HG03442 (cell line): Measurements from ENCODE around the gene ANAPC15.
A peak's percentile ranks its signal among the peaks of the same experiment; 100 is the strongest.
"Not testable (repeated sequence)": the region's sequence is repeated elsewhere in the genome, so short reads cannot be mapped to it uniquely, and the experiment has no call there.

Experiments used
- ATAC-seq: cut with Tn5 transposase; IDR thresholded peaks from one replicate; pipeline ENCODE4 v1.9.1; 2021; ENCODE audit warnings: mild to moderate bottlenecking, moderate library complexity; ENCODE audit not compliant: unreplicated experiment

ANAPC15 gene

DNA sequence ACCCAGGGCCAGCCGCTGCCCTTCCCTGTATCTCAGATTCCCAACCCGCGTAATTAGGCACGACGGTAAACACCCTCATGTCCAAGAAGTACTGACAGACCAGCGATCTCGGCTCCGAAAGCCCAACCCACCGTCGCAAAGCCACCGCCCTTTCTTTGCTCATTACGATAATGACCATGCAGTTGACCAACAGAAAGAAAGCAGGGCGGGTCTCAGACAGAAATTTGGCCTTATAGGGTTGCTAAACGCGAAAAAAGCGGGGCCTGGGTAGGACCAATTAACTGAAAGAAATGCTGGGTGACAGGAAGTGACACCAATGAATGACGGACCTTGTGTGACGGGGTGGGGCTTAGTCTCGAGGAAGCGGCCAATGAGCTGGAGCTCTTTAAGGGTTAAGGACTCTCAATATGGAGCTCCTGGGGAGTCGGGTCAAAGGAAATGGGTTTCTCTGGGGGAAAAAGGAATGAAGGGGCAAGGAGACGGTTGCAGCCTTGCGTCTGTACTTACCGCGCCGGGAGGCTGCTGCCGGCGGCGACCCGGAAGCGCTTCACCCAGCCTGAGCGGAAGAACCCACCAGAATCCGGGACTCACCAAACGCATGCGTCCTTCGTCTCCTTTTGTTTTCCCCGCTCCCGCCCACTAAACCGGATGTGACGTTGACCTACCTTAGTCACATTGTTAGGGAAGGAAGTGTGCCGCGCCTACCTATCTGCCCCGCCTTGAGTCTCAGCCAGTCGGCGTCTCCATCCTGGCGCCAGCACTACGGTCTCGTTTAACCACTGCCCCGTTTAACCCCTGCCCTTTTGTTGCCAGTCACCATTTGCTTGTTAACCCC, at the start of gene ANAPC15:
Gene ANAPC15, minus strand, starts transcription at position 553 of the 835 bp plus-strand sequence. CDS start 1,419 bp downstream, outside the sequence.
- peak; percentile 87 for ATAC-seq

DNA sequence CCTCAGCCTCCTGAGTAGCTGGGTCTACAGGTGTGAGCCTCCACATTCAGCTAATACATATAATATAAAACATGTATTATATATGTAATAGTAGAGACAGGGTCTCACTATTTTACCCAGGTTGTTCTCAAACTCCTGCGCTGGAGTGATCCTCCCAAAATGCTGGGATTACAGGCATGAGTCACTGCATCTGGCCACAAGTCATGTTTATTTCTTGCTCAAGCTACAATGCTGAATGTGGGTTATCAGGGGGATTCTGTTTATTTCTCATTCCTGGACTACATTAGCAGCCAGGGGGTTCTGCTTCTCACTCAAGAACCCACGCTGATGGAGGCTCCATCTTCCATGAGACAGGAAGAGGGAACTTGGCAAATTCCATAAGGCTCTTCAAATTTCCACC, 47.8 kb upstream of the ANAPC15 start:
- ATAC-seq = no peak

DNA sequence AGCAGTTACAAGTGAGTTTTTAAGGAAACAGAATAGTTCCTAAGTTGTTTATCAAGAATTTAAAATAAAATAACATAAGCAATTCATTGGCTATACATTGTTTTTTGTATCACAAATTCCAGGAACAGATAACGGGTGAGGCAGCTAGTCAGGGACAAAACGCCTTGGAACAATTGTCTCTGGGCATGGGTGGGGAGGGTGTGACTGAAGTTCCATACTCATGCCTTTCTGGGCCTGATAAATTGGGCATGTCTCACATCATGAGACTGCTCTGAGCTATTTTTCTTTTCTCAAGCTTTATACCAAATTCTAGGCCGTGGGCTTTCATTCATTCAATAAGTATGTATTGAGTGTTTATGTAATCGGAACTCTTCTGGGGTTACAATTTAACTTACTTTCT, 44.6 kb upstream of the ANAPC15 start:
- no peak for ATAC-seq

DNA sequence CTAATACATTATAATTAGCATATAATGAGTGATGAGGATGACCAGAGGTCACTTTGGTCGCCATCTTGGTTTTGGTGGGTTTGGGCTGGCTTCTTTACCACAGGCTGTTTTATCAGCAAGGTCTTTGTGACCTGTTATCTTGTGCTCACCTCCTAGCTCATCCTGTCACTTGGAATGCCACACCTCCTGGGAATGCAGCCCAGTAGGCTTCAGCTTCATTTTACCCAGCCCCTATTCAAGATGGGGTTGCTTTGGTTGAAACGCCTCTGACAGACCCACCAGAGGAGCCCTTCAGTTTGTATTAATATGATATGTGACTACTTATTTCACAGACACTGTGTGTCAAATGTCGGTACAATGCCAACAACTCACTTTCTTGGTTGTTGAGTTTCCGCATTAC, 43.3 kb upstream of the ANAPC15 start:
- ATAC-seq = no peak

DNA sequence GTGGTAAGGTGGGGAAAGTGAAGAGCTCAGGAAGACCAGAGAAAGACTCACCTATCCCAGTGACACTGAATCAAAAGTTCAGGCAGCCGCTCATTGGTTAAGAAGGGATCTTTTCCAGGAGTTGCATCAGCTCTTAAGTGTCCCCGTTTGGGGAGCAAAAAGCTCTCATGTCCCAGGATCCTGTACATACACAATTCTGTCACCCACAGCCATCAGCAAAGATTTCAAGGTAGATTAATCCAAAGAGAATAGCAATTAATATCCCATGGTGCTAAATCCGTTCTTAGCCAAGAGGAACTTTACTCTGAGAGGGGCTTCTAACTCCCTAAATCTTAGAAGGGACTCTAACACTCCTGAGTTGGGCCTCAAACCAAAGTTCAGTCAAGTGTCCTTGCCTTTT, 42.3 kb upstream of the ANAPC15 start:
- ATAC-seq = no peak

DNA sequence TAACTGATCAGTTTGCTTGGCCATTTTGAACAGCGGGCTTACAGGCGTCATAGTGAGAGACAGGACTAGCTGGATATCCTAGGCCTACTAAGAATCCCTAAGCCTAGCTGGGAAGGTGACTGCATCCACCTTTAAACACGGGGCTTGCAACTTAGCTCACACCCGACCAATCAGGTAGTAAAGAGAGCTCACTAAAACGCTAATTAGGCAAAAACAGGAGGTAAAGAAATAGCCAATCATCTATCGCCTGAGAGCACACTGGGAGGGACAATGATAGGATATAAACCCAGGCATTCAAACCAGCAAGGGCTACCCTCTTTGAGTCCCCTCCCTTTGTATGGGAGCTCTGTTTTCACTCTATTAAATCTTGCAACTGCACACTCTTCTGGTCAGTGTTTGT, 41.4 kb upstream of the ANAPC15 start:
- not testable (repeated sequence) for ATAC-seq

DNA sequence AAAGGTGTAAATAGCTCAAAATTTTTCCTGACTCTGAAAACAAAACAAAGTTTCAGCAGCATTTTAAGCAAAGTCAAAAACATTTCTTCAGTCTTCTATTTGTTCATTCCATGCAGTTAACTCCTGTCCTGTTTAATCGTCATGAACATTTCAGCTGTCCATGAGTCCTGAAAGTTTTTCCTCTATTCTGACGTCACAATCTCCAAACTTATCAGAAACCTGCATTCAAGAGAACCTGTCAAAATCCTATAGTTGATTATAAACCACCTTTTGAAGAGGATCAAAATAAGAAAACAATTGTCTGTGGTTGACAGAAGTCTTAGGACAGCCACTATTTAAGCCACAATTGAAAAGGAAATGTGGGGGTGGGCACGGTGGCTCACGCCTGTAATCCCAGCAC, 38.4 kb upstream of the ANAPC15 start:
- ATAC-seq = no peak

DNA sequence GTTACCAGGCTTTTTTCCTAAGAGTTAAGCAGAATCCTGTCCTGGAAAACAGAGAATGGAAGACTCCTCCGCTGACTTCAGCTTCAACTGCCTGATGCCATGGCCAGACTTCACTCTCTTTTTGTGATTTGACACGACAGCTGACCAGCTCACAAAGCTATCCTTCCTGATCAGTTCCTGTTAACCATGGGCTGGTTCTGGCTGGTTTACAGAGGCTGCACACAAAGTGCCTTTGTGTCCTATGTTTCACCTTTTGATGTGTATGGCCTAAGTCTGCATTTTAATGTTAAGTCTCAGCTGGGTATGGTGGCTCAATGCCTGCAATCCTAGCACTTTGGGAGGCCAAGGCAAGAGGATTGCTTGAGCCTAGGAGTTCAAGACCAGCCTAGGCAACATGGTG, 34.1 kb upstream of the ANAPC15 start:
- ATAC-seq = no peak

DNA sequence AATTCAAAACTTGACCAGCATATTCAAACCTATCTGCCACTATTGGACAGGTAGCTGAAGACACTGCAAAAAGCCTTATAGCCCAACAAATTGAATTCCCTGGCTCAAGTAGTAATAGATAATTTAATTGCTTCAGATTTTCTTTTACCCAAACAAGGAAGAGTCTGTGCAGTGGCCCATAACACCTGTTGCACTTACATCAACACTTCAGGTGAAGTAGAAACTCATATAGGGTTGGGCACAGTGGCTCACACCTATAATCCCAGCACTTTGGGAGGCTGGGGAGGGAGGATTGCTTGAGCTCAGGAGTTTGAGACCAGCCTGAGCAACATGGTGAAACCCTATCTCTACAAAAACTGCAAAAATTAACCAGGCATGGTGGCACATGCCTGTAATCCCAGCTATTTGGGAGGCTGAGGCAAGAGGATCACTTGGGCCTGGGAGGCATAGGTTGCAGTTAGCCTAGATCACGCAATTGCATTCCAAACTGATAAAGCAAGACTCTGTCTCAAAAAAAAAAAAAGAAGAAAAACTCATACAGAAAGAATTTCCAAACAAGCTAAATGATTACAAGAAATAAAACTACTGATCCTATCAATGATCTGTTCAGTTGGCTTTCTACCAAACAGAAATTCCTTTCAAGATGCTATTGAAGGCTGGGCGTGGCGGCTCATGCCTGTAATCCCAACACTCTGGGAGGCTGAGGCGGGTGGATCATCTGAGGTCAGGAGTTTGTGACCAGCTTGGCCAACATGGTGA, 32.5 kb upstream of the ANAPC15 start:
- ATAC-seq = no peak

DNA sequence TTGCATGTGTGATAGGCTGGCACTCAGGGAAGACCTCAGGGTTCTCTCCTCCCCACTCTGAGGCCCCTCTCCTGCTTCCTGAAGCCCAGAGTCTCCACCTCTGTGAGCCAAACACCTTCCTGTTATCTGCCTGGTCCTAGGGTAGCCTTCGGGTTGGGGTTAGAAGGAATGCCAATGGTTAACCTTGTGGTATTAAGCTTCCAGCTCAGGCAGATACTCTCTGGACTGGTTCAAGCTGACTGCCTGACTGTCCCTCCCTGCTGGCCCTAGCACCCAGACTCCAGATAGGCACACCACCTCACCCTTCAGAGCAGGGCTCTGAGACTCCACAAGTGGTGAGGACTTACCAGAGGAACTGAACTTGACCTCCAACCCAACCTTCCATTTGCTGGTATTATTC, 30.0 kb upstream of the ANAPC15 start:
- ATAC-seq = not testable (repeated sequence)

DNA sequence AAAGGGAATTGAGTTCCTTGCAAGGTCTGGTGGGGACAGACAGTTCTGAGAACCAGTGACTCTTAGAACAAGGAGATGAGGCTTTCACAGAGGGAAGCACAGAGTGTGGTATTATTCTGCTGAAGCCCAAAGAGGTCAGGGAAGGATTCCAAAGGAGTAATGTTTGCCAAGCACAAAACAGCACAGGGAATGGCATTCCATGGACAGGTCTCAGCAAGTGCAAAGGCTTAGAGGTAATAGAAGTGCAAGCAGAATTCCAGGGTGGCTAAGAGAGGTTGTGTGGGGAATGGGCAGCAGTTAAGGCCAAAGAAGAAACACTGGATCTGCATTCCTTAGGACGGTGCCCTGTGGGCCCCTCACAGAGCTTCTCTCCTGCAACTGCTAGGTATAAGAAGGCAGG, 29.6 kb upstream of the ANAPC15 start:
- ATAC-seq = not testable (repeated sequence)

DNA sequence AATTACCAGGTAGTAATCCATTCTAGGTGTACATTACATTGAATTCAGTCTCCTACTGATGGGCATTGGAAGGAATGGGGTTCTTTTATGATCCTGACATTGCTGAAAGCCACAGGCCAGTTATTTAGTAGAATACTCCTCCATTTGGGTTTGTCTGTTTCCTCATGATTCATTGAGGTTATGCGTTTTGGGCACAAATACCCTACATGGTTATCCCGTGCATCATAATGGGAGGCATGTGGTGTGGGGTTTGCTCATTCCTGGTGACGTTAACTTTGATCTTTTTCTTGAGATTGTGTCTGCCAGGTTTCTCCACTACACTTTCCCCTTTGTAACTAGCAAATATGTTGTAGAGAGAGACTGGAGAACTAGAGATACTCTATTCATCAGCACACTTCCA, 28.6 kb upstream of the ANAPC15 start:
- no peak for ATAC-seq

DNA sequence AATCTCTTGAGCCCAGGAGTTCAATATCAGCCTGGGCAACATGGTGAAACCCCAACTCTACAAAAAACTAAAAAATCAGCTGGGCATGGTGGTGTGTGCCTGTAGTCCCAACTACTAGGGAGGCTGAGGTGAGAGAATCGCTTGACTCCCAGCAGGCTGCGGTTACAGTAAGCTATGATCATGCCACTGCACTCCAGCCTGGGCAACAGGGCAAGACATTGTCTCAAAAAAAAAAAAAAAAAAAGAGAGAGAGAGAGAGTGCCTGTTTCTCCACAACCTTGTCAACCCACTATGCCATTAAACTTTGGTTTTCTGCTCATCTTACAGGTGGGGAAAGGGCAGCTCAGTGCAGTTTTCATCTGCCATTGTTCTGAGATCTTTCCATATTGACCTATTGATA, 28.2 kb upstream of the ANAPC15 start:
- no peak for ATAC-seq

DNA sequence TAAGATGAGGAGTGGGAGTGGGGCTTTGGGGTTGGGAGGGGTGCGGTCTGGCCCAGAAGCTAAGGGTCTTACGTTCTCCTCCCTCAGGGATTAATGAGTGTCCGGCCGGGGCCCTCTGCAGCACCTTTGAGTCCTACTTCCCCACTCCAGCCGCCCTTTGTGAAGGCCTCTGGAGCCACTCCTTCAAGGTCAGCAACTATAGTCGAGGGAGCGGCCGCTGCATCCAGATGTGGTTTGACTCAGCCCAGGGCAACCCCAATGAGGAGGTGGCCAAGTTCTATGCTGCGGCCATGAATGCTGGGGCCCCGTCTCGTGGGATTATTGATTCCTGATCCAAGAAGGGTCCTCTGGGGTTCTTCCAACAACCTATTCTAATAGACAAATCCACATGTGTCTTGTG, 27.0 kb upstream of the ANAPC15 start:
- ATAC-seq = no peak

DNA sequence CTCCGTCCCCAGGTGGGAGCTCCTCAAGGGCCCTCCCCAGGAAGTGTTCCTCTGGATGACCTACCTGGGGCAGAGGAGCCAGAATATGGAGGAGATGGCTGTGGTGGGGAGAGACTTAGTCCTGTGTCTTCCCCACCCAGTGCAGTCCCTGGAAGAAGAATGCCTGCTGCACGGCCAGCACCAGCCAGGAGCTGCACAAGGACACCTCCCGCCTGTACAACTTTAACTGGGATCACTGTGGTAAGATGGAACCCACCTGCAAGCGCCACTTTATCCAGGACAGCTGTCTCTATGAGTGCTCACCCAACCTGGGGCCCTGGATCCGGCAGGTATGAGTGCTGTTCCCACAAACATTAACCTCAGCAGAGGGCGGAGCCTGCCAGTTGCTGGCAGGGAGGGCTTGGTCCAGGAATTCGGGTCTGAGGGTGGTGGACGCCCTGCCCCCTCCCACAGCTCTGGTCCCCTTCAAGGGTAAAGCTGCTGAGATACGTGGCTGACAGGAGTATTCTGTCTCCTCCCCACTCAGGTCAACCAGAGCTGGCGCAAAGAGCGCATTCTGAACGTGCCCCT, 26.4 kb upstream of the ANAPC15 start:
- no peak for ATAC-seq

DNA sequence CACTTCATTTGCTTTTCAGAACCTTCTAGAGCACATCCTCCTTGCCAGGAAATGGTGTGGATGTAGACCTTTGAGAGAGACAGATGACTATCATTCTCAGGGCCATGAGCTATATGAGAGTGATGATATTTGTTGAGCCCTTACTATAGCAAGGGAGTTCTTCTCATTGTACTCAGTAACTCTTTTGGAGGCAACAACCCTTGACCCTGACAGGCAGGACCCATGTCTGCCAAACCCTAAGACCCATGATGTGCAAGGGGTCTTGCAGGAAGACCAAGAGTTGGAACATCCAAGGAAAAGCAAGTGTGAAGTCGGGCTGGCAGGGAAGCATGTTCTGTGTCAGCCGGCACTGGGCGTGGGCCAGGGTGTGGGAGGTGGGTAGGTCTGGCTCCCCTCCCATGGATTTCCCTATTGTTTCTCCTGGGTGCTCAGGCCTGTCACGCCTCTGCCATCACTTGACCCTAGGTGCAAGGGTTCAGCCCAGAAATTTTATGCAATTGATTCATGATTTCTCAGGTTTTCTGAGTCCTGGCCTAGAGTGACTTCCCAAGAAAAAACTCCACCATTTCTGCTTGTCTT, 24.3 kb upstream of the ANAPC15 start:
- ATAC-seq = no peak

DNA sequence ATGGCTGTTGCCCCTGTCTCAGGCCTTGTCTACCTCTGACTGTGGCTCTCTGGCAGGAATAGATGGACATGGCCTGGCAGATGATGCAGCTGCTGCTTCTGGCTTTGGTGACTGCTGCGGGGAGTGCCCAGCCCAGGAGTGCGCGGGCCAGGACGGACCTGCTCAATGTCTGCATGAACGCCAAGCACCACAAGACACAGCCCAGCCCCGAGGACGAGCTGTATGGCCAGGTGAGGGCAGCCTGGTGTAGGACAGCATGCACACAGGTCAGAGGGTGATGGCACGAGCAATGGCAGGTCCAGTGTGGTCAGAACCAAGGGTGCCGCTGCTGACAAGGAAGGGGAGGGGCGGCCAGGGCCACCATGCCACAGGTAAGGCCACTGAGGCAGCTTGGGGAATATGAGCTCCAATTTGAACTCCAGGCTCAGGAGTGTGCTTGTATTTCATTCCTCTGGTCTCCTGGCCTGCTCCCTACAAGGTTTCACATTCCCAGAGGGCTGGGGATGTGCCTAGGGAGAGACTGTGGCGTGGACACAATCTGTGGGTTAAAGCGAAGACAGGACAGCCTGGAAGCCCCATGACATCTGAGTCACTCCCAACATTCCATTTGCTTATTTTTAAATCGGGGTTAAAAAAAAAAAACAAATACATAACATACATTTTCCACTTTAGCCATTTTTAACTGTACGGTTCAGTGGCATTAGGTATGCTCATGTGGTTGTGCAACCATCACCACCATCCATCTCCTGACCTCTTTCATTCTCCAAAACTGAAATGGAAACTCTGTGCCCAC, 23.6 kb upstream of the ANAPC15 start:
- ATAC-seq = no peak

DNA sequence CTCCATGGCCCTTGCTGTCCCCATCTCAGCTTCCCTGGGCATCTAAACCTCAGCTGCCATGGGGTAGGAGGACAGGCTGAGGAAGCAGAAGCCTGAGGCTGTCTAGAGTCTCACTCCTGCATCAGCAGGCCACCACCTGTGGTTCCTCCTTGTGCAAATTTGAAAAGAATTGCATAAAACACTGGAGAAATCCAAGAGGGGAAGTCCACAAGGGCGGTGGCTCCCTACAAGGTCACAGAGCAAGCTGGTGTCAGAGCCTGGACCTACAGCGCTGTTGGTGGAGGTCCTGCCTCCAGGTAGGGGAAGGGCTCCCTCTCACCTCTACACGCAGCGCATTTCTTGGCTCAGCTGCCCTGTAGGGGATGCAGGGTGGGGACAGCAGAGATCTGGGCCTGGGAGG, 23.0 kb upstream of the ANAPC15 start, which contains the start of gene FOLR3:
Gene FOLR3, plus strand, starts transcription at position 253 of the 400 bp plus-strand sequence. CDS start 228 bp downstream, outside the sequence.
- not testable (repeated sequence) for ATAC-seq

DNA sequence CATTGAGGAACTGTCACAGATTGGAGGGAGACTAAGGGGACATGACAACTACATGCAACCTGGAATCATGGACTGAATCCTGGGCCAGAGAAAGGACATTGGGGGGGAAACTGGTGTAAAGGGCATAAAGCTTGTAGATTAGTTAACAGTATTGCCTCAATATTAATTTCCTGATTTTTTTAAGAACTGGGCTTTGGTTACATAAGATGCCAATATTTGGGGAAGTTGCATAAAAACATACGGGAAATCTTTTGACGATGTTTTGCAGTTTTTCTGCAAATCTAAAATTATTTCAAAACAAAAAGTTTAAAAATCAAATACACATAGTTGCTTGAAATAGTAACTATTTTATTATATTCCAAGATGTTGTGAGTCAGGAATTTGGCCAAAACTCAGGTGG, 20.2 kb upstream of the ANAPC15 start:
- ATAC-seq = no peak

DNA sequence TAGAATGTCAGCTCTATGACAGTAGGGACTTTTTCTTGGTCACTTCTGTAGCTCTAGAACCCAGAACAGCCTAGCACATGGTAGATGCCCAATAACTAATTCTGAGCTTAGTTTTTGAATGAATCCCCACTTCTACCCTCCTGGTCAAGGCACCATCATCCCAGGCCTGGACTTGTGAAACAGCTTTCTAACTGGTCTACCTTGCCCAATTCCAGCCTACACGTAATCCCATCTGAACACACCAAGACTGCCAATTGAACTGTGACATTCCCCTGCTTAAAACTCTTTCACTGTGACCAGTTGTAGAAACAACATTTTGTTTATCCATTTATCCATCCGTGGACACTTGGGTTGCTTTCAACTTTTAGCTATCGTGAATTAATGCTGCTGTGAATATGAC, 16.9 kb upstream of the ANAPC15 start:
- no peak for ATAC-seq

DNA sequence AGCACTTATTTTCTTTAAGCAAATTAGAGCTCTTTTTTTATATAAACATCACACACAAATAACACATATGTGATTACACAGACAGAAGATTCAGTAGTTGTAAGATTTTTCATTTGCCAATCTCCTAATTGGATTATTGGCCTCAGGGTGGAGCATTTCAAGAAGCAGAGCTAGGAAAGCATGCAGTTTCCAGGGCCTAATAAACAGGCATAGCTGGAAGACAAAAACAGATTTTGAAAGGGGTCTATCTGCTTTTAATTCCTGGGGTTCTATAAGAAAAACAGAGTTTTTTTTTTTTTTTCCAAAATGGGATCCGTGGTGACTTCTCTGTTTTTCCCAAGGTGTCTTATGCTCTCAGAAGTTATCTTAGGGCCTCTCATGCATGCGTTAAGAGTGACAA, 15.4 kb upstream of the ANAPC15 start:
- no peak for ATAC-seq
